OCI-LY7 (cell line): Measurements from ENCODE around the gene SP110. TPM values are rescaled to one million over a fixed set of nuclear protein-coding genes. Genes with fewer than 3 reads are reported as not detected.

ENCODE experiments used
- BruUV-seq: library from RNA; stranded (reverse); fragments of 400-500 nt; replicated peaks from 2 replicates; lab custom pipeline; 2021; lab: Mats Ljungman, UMichigan
- CTCF ChIA-PET: fragments of 300-600 bp; sonication (Branson Sonifier 250); formaldehyde crosslinking; loops from one replicate; lab custom pipeline; 2022; ENCODE audit warnings: antibody characterized with exemption; ENCODE audit not compliant: unreplicated experiment; lab: Charles Lee
- POLR2A ChIA-PET: fragments of 300-600 bp; sonication (Branson Sonifier 250); formaldehyde crosslinking; loops from one replicate; lab custom pipeline; 2022; ENCODE audit warnings: antibody characterized with exemption; lab: Charles Lee
- DNase-seq: peaks from one replicate; pipeline ENCODE4 v3.0.0-alpha.2; 2015; ENCODE audit warnings: low spot score
- H2AFZ ChIP-seq: fragments of 200-600 bp; sonication (generic), shearing (Covaris generic); 2 replicates; pipeline ENCODE4 v1.6.1; 2014; ENCODE audit warnings: mild to moderate bottlenecking, antibody characterized with exemption, low read length, moderate library complexity
- H3K27ac ChIP-seq: fragments of 200-600 bp; sonication (generic); 2 replicates; pipeline ENCODE4 v1.5.1; 2014; ENCODE audit warnings: mixed run types, low read depth, mild to moderate bottlenecking, moderate library complexity, low read length, inconsistent platforms; ENCODE audit not compliant: poor library complexity, severe bottlenecking
- H3K36me3 ChIP-seq: fragments of 200-600 bp; sonication (generic); 2 replicates; pipeline ENCODE4 v1.6.1; 2014; ENCODE audit warnings: mild to moderate bottlenecking, antibody characterized with exemption, low read length, moderate library complexity, mixed read lengths; ENCODE audit not compliant: insufficient read depth
- H3K4me1 ChIP-seq: fragments of 200-600 bp; sonication (generic); 2 replicates; pipeline ENCODE4 v1.5.1; 2014; ENCODE audit warnings: mild to moderate bottlenecking, low read length; ENCODE audit not compliant: insufficient read depth, poor library complexity, severe bottlenecking
- H3K4me2 ChIP-seq: fragments of 200-600 bp; sonication (generic); 2 replicates; pipeline ENCODE4 v1.6.1; 2014; ENCODE audit warnings: mild to moderate bottlenecking, low read length
- H3K4me3 ChIP-seq: fragments of 200-600 bp; sonication (generic); 2 replicates; pipeline ENCODE4 v1.5.1; 2014; ENCODE audit warnings: mild to moderate bottlenecking, low read depth, low read length; ENCODE audit not compliant: poor library complexity, severe bottlenecking
- H3K79me2 ChIP-seq: fragments of 200-600 bp; sonication (generic); 2 replicates; pipeline ENCODE4 v1.6.1; 2016; ENCODE audit warnings: low read depth, mild to moderate bottlenecking, low read length, moderate library complexity, mixed read lengths; ENCODE audit not compliant: insufficient read depth
- H3K9me2 ChIP-seq: fragments of 200-600 bp; sonication (generic); 2 replicates; pipeline ENCODE4 v1.6.1; 2016; ENCODE audit warnings: mild to moderate bottlenecking, low read length, mixed read lengths; ENCODE audit not compliant: insufficient read depth
- H3K9me3 ChIP-seq: fragments of 200-600 bp; sonication (generic); 2 replicates; pipeline ENCODE4 v1.6.1; 2014; ENCODE audit warnings: mild to moderate bottlenecking, mixed run types, low read length, mixed read lengths
- H4K20me1 ChIP-seq: fragments of 200-600 bp; sonication (generic); 2 replicates; pipeline ENCODE4 v1.6.1; 2014; ENCODE audit warnings: mild to moderate bottlenecking, antibody characterized with exemption, low read length, moderate library complexity, mixed read lengths; ENCODE audit not compliant: insufficient read depth
- CTCF ChIP-seq: fragments of 200-600 bp; sonication (generic); conservative IDR thresholded peaks from 2 replicates; pipeline ENCODE4 v1.5.1; 2014; ENCODE audit warnings: mild to moderate bottlenecking, antibody characterized with exemption, low read length, moderate library complexity, mixed read lengths
- EZH2phosphoT487 ChIP-seq: fragments of 200-600 bp; sonication (generic); IDR thresholded peaks from 2 replicates; pipeline ENCODE4 v1.6.1; 2018; ENCODE audit warnings: low read depth, borderline replicate concordance, mild to moderate bottlenecking, mixed run types, antibody characterized with exemption, low read length, moderate library complexity, mixed read lengths
- intact Hi-C: fragments of 100-400 bp; cut with micrococcal nuclease; formaldehyde crosslinking; loops from one replicate; pipeline ENCODE4 v1.10.0; 2022; ENCODE audit not compliant: unreplicated experiment
- total RNA-seq, 2 experiments: library from RNA; depleted of rRNA in 1 of 2; stranded (reverse); fragments of >200 nt in 1 of 2; shearing (Covaris generic) in 1 of 2; gene quantifications; 2 replicates each; pipeline ENCODE4 v1.2.3, GENCODE V29; 2014 to 2022

SP110 gene
- total RNA-seq, 2 experiments from 2014 or later = 9.3 to 15.7 TPM

GRCh38 chr2:230134496-230135129 lies 85.2 kb downstream of the SP110 start:
- no TSS peak for BruUV-seq
- no peaks in the 10 kb centered on the region for H3K4me1 ChIP-seq
- ChIA-PET CTCF (no interaction called here), POLR2A (interaction anchor here (0.5 to 0.6 kb wide), 2 partner anchors 53 to 98 kb away, joined by 3 to 4 read pairs; no protein-coding TSS in a partner anchor)
- no peak for TF ChIP-seq EZH2phosphoT487
- no peak for TF ChIP-seq CTCF
- H3K9me2 ChIP-seq = no peaks in the 10 kb centered on the region
- H2AFZ ChIP-seq = no peak overlapping the region
- no peaks in the 10 kb centered on the region for H3K36me3 ChIP-seq
- H3K79me2 ChIP-seq = no peaks in the 10 kb centered on the region
- intact Hi-C loops = no loop called here
- no peak overlapping the region for H3K4me2 ChIP-seq
- no peaks in the 10 kb centered on the region for H4K20me1 ChIP-seq
- no peak overlapping the region for H3K27ac ChIP-seq
- no peak for DNase-seq
- no peaks in the 10 kb centered on the region for H3K9me3 ChIP-seq
- no peak overlapping the region for H3K4me3 ChIP-seq

GRCh38 chr2:230131366-230131765 lies 88.4 kb downstream of the SP110 start:
- Histone ChIP-seq H4K20me1 (no peaks in the 10 kb centered on the region), H3K9me2 (no peaks in the 10 kb centered on the region), H3K4me2 (no peak overlapping the region), H3K79me2 (no peaks in the 10 kb centered on the region), H3K4me1 (no peaks in the 10 kb centered on the region), H3K27ac (no peak overlapping the region), H2AFZ (no peak overlapping the region), H3K36me3 (no peaks in the 10 kb centered on the region), H3K9me3 (no peaks in the 10 kb centered on the region), H3K4me3 (no peak overlapping the region)
- no peak for DNase-seq
- BruUV-seq = no TSS peak
- POLR2A ChIA-PET = no interaction called here
- intact Hi-C loops = no loop called here
- CTCF ChIA-PET = no interaction called here
- no peak for TF ChIP-seq EZH2phosphoT487
- no peak for TF ChIP-seq CTCF

GRCh38 chr2:230130668-230131364 lies 89.0 kb downstream of the SP110 start:
- intact Hi-C loops = no loop called here
- no peak overlapping the region for H2AFZ ChIP-seq

More at GRCh38 chr2:230130668-230131364, 89.0 kb downstream of the SP110 start:
- ChIA-PET POLR2A (interaction anchor here (0.9 kb wide), 1 partner anchor 12 kb away, joined by 3 read pairs; no protein-coding TSS in a partner anchor), CTCF (no interaction called here)
- no peak for TF ChIP-seq EZH2phosphoT487
- no peak for TF ChIP-seq CTCF
- DNase-seq = no peak
- H3K27ac ChIP-seq = no peak overlapping the region
- no peaks in the 10 kb centered on the region for H3K9me2 ChIP-seq
- no peaks in the 10 kb centered on the region for H4K20me1 ChIP-seq
- H3K36me3 ChIP-seq = no peaks in the 10 kb centered on the region
- no peaks in the 10 kb centered on the region for H3K9me3 ChIP-seq
- H3K4me3 ChIP-seq = no peak overlapping the region
- H3K79me2 ChIP-seq = no peaks in the 10 kb centered on the region
- BruUV-seq = no TSS peak
- H3K4me1 ChIP-seq = no peaks in the 10 kb centered on the region
- no peak overlapping the region for H3K4me2 ChIP-seq
